Inferior parietal cortex (tissue), 1 donor: ENCODE results near the gene CRACR2A.
A peak's percentile ranks its signal among the peaks of the same experiment; 100 is the strongest.

ENCODE experiments used
- DNase-seq: peaks from one replicate; pipeline ENCODE4 v3.0.0-alpha.2; 2016; ENCODE audit errors: extremely low spot score

The CRACR2A gene

DNA sequence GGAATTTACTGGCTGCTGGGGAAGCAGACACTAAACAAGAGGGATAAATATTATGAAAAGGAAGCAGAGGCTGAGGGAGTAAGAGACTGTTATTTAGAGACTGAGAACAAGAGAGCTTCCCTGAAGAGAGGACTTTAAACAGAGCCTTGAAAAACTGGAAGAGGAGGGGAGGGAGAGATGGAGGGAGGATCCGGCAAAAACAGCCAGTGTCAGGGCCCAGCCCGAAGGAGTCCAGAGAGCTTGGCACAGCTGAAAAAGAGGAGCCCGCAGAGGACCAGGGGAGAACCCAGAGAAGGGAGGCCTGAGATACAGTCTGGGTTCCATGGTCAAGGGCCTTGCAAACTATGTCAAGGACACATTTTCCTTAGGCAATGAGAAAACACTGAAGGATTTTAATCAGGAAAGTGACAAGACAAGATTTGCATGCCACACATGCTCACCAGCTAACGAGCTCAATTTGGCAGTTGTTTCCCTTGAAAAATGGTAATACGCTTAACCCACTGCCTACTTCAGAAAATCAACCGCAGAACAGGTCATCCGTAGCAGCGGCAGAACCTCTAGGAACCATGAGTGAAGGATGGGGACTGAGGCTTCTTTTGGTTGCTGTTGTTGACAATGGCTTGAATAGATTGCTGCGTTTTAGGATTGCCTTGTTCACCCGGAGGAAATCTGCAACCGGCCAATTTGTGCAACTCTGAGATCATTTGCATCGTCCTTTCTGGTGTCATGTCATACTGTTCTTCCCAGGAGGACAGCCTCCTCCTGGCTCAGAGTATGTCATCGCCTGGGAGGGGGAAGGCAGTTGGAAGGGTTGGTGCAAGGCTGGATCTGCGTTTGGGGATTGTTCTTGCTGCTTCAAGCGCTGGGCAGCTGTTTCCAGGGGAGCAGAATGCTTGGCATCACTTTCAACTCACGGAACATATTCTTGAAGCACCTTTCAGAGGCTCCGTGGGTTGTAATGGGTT is 153.7 kb downstream of the CRACR2A start:
- DNase-seq: peak; percentile 30

DNA sequence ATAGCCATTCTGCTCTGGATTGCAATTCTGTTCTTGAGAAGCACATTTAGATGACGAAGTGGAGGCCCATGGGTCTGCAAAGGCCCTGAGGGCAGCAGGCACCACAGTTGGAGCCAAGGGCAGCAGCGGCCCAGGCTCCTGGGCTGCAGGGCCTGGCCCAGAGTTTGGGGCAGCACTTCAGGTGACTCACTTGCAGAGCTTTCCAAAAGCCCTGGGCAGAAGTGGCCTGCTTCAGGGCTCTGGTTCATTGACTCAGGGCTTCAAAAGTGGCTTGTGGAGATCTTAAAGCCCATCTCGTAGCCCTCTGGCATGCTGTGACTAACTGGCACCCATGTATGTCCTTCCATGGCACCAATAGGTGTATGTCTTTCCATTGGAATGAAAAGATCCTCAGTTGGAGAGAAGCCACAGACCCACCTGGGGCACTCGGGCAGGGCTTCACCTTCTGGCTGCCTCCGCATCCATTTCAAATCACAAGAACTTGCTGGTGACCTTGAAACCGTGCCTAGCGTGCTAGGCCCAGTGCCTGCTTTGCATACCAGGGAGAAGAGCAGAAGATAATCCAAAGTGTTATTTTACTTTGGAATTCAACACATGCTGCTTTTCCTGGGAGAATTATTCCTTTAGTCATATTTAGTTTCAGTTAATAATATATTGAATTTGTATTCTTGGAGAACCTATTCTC is 155.2 kb downstream of the CRACR2A start:
- no peak for DNase-seq

GRCh38 chr12:3596703-3597415 is 156.1 kb downstream of the CRACR2A start:
- no peak for DNase-seq

GRCh38 chr12:3595721-3596120 is 157.2 kb downstream of the CRACR2A start:
- DNase-seq: no peak

DNA sequence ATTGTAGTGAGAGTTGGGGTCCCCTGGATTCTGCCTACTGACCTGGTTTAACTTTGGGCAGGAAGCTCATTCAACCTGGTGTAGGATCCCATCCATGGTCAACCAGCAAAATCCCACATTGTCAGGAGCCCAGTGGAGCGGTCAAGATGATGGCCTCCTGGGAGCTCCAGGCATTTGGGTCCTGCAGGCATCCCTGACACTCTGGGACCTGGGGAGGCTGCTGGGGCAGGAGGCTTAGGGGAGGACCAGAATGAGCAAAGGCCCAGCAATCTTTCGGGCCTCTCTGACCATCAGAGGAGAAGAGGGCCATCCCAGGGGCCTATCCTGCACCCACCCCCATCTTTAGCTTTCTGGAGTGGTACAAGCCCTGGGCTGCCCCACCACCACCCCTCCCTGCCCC is 157.9 kb downstream of the CRACR2A start:
- DNase-seq: no peak

DNA sequence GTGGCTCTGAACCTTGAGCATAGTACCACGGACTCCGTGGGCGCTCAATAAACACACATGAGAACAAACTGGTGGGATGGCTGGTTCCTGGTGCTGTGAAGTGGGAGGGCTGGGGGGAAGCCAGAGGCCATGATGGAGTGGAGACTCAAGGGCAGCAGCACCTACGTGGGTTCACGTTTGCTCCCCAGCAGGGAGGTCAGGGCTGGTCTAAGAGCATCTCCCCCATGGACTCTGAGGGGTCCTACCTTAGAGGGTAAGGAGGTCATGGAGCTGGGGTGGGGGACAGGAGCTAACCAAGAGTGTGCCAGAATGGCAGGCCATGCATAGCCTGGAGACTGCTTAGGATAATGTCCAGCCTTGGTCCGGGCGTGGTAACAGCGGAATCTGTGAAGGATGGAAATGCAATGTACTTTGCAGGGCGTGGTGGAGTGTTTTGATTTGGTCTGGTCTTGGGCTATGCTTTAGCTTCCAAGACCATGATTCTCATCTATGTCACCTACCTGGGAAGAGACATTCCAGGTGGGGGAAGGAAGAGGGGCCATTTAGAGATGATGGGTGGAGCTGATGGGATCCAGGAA is 158.9 kb downstream of the CRACR2A start:
- DNase-seq: no peak

DNA sequence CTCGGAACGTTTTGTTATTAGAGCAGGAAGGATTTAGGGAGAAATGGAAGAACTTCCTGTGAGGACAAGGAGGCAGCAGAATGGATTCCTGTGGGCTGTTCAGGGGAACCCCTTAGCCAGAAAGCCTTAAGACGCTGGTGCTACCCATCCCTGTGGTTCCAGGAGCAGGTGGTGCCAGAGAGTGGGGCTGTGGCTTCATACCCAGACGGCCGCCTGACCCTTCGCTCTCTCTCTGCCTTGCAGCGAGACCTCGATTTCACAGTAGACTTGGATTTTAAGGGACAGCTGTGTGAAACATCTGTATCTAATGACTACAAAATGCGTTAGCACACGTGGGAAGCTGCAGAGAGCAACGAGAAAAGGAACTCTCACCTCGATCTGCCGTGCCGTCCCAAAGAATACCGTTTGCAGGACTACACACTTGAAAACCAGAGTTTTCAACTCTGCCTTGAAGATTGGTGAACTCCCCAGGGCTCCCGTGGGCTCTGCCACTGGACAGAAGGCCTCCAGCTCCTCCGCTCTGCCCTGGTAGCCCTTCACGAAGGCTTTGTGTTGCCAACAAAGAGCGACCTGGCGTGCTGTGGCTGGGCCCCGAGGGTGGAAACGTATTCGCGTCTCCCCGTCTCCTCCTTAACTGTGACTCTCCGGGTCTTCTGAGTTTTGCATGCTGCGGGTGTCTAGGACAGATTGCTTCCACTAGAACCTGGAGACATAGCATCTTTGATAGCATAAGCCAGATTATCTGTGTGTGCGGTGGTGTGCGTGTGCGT is 159.9 kb downstream of the CRACR2A start:
- no peak for DNase-seq

DNA sequence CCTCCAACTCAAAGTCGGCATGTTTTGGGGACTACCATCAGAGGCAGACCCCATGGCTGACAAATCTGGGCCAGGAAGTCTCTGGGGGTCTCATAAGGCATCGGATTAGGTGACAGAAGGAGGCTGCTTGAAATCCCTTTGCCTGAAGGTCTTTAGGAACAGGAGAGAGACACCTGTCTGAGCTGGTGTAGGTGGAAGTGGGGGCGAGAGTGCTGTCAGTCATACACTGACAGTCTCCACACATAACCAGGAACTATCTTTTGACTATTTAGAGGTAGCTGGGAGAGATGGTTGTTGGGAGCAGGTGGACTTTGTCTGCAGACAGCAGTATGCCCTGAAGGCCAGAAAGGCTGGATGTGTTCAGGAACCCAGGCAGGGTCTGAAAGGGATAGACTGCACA is 163.2 kb downstream of the CRACR2A start:
- DNase-seq: no peak

GRCh38 chr12:3587402-3588013 is 165.4 kb downstream of the CRACR2A start:
- DNase-seq: no peak

- DNase-seq: no peak
These were observed 169.1 kb downstream of the CRACR2A start for GRCh38 chr12:3583656-3584334.

GRCh38 chr12:3580094-3580749 is 172.7 kb downstream of the CRACR2A start:
- DNase-seq: no peak

DNA sequence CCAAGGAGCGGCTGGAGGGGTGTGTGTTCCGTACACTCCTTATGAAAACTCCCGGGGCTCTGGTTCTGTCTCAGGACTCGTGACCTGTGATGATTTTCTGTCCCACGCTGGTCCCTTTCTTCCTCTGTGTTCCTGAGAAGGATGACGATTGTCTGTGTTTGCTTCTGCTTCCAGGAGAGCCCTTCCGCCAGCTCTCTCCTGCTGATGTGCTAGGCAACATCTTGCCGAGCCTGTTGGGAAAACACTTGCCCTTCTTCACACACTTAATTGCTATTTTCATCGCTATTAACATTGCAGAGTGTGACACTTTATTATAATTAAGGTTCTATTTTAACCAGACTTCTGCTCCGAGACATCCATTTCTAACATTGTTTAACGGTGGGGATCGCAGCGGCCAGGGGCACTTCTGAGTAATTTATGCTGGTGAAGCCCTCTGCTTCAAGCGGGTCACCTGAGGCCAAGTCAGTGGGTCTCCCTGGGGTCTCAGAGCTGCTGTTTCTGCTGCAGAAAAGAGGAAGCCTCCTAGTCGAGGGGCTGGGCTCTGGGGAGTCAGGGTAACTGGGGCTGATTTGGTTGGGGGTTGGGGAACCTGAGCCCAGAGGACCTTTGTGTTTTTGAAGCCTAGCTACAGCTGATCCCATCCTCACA is 173.3 kb downstream of the CRACR2A start:
- no peak for DNase-seq

GRCh38 chr12:3578557-3578956 is 174.4 kb downstream of the CRACR2A start:
- no peak for DNase-seq

- no peak for DNase-seq
These were observed 176.0 kb downstream of the CRACR2A start for GRCh38 chr12:3576891-3577290.

DNA sequence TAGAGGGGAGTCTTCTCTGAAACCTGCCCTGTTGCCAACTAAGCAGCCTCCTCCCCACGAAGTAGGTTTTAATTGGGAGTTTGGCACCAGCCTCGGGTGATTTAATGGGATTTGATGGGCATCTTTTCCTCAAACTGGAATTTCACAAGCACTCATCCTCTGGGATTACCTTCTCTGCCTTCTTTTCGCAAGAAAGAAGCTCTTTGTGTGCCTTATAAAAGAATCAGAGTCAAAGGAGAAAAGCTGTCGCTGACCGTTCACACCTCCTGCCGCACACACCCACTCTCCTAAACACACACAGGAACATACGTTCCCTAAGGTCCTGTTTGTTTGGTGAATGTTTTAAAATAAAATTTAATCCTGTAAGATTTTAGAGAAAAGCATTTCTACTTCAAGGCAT is 177.9 kb downstream of the CRACR2A start:
- DNase-seq: no peak

GRCh38 chr12:3572560-3572959 is 180.3 kb downstream of the CRACR2A start:
- no peak for DNase-seq

DNA sequence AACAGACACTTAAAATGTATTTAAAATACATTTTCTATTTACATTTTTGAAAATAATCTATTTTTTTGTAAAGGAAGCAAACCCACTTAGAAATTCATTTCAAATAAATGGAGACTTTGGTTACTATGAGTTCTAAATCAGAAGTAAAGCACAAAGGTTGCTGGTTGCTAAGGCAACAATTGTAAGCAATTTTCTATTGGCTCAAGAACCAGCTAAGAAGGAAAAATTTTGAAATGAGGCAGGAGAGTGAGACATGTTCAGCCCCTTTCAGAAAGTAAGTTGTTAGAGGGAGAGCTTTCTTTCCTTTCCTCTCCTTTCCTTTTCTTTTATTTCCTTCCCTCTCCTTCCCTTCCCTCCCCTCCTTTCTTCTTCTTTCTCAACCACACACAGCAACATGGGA is 181.2 kb downstream of the CRACR2A start:
- no peak for DNase-seq

- DNase-seq: no peak
These were observed 181.6 kb downstream of the CRACR2A start for GRCh38 chr12:3571323-3571722.

DNA sequence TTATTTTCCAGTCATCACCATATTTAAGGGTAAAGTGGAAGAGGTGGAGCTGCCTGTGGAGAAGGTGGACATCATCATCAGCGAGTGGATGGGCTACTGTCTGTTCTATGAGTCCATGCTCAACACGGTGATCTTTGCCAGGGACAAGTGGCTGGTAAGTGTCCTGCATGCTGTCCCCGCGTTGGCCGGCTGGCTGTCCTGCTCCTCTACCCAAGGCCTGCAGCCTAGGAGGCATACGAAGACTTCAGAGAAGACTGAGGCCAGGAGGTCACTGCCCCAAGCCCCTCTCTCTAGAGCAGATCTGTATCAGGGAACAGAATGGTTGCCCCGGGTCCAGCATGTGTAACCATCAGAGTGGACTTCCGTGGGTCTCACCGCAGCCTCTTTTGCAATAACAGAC is 184.2 kb downstream of the CRACR2A start:
- no peak for DNase-seq
